HL-60/S4 treated with retinoic acid at 250 ng/mL for 4 days and 3 days (cell line): ENCODE results near the gene KIF27.

Experiments used
- in situ Hi-C: fragments of 300-500 bp; cut with MboI; formaldehyde crosslinking; loops from 2 replicates; pipeline ENCODE4 v1.7.0; 2022; ENCODE audit warnings: low sequenced_read_pairs

The KIF27 gene

GRCh38 chr9:83920927-83921707 lies at the start of gene KIF27:
TSS of gene KIF27 (minus strand) at chr9:83921432. CDS start at chr9:83915591, 5,841 bp downstream.
- in situ Hi-C loops = loop anchor here (25.0 kb wide), 3 partner anchors 209 to 584 kb away; partner anchors contain the start of gene UBQLN1

GRCh38 chr9:83969602-83970001 lies 48.4 kb upstream of the KIF27 start:
- in situ Hi-C loops = no loop called here

GRCh38 chr9:83967073-83967472 lies 45.8 kb upstream of the KIF27 start:
- in situ Hi-C loops = no loop called here

GRCh38 chr9:83966209-83966582 lies 45.0 kb upstream of the KIF27 start:
- in situ Hi-C loops = no loop called here

GRCh38 chr9:83965350-83966208 lies 44.3 kb upstream of the KIF27 start:
- in situ Hi-C loops = no loop called here

GRCh38 chr9:83964973-83965349 lies 43.7 kb upstream of the KIF27 start:
- in situ Hi-C loops = no loop called here

GRCh38 chr9:83962165-83962564 lies 40.9 kb upstream of the KIF27 start:
- in situ Hi-C loops = no loop called here

GRCh38 chr9:83960991-83961390 lies 39.8 kb upstream of the KIF27 start:
- in situ Hi-C loops = no loop called here

- in situ Hi-C loops = no loop called here
Observed at GRCh38 chr9:83959061-83959460, 37.8 kb upstream of the KIF27 start.

- in situ Hi-C loops = no loop called here
Observed at GRCh38 chr9:83957248-83957513, 35.9 kb upstream of the KIF27 start.

- in situ Hi-C loops = no loop called here
Observed at GRCh38 chr9:83956436-83957247, 35.4 kb upstream of the KIF27 start.

- in situ Hi-C loops = no loop called here
Observed at GRCh38 chr9:83956086-83956435, 34.8 kb upstream of the KIF27 start.

- in situ Hi-C loops = loop anchor here (25.0 kb wide), 1 partner anchor 314 kb away; no protein-coding TSS in a partner anchor
Observed at GRCh38 chr9:83948096-83948495, 26.9 kb upstream of the KIF27 start.

- in situ Hi-C loops = loop anchor here (25.0 kb wide), 1 partner anchor 322 kb away; no protein-coding TSS in a partner anchor
Observed at GRCh38 chr9:83940590-83941303, 19.5 kb upstream of the KIF27 start.

- in situ Hi-C loops = loop anchor here (25.0 kb wide), 1 partner anchor 324 kb away; no protein-coding TSS in a partner anchor
Observed at GRCh38 chr9:83937861-83938455, 16.7 kb upstream of the KIF27 start.

GRCh38 chr9:83936523-83936922 lies 15.3 kb upstream of the KIF27 start:
- in situ Hi-C loops = loop anchor here (25.0 kb wide), 1 partner anchor 326 kb away; no protein-coding TSS in a partner anchor

- in situ Hi-C loops = loop anchor here (25.0 kb wide), 1 partner anchor 327 kb away; no protein-coding TSS in a partner anchor
Observed at GRCh38 chr9:83935276-83935935, 14.2 kb upstream of the KIF27 start.

- in situ Hi-C loops = loop anchor here (25.0 kb wide), 1 partner anchor 328 kb away; no protein-coding TSS in a partner anchor
Observed at GRCh38 chr9:83934569-83935275, 13.5 kb upstream of the KIF27 start.

- in situ Hi-C loops = loop anchor here (25.0 kb wide), 1 partner anchor 329 kb away; no protein-coding TSS in a partner anchor
Observed at GRCh38 chr9:83933790-83934189, 12.6 kb upstream of the KIF27 start.
